Osteocyte (in vitro differentiated cells): ENCODE data around the gene TYW5. TPM values are rescaled to one million over a fixed set of nuclear protein-coding genes. Genes with fewer than 3 reads are reported as not detected.

Experiments
- DNase-seq: peaks from one replicate; pipeline ENCODE4 v3.0.0; 2021; ENCODE audit warnings: mixed read lengths; ENCODE audit not compliant: unreplicated experiment; ENCODE audit errors: extremely low spot score
- H3K27ac Mint-ChIP-seq: one replicate; pipeline ENCODE4 v1.8.0; 2021; ENCODE audit warnings: mild to moderate bottlenecking, mixed read lengths; ENCODE audit not compliant: unreplicated experiment
- H3K27me3 Mint-ChIP-seq: one replicate; pipeline ENCODE4 v1.8.0; 2021; ENCODE audit warnings: mixed read lengths; ENCODE audit not compliant: unreplicated experiment
- H3K36me3 Mint-ChIP-seq: one replicate; pipeline ENCODE4 v1.8.0; 2021; ENCODE audit warnings: mixed read lengths; ENCODE audit not compliant: unreplicated experiment
- H3K4me1 Mint-ChIP-seq: one replicate; pipeline ENCODE4 v1.8.0; 2021; ENCODE audit warnings: mixed read lengths; ENCODE audit not compliant: unreplicated experiment
- H3K4me3 Mint-ChIP-seq: one replicate; pipeline ENCODE4 v1.8.0; 2021; ENCODE audit warnings: mild to moderate bottlenecking, moderate library complexity, mixed read lengths; ENCODE audit not compliant: unreplicated experiment
- H3K9me3 Mint-ChIP-seq: one replicate; pipeline ENCODE4 v1.8.0; 2021; ENCODE audit warnings: mixed read lengths; ENCODE audit not compliant: unreplicated experiment
- total RNA-seq: library from RNA; stranded (reverse); gene quantifications from 2 replicates; pipeline ENCODE4 v1.2.1, GENCODE V29; 2021
- TF ChIP-seq, protein P1 (sequence below): fragments of 200-600 bp; sonication (generic); IDR thresholded peaks from 2 replicates; pipeline ENCODE4 v1.5.0; 2021; ENCODE audit warnings: antibody characterized with exemption, mild to moderate bottlenecking, moderate library complexity

The TYW5 gene
- total RNA-seq, 1 donor from 2014 or later, result 7.9 TPM

DNA sequence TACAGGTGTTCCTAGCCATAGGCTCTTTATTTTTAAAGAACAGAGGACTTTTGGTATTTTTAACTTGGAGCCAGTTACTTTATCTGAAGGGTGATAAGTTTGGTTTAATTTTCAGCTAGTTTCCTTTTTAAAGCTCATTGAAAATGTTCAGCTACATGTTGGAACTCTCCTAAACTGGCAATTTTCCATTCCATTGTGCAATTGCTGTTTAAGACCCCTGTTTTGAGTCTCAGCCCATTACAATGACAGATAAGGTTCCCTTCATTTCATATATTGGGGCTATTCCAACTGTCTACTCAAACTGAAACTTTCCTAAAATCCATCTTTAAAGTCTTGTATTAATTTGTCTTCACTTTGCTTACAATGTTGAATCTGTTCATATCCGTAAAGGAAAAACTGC lies 11.7 kb upstream of the TYW5 start:
- Mint-ChIP-seq H3K27me3 (no peaks in the 10 kb centered on the region), H3K9me3 (no peaks in the 10 kb centered on the region), H3K4me1 (no peaks in the 10 kb centered on the region), H3K4me3 (no peak overlapping the region), H3K27ac (no peak overlapping the region), H3K36me3 (peaks cover 22% of the 10 kb centered on the region)
- TF ChIP-seq, protein P1, sequence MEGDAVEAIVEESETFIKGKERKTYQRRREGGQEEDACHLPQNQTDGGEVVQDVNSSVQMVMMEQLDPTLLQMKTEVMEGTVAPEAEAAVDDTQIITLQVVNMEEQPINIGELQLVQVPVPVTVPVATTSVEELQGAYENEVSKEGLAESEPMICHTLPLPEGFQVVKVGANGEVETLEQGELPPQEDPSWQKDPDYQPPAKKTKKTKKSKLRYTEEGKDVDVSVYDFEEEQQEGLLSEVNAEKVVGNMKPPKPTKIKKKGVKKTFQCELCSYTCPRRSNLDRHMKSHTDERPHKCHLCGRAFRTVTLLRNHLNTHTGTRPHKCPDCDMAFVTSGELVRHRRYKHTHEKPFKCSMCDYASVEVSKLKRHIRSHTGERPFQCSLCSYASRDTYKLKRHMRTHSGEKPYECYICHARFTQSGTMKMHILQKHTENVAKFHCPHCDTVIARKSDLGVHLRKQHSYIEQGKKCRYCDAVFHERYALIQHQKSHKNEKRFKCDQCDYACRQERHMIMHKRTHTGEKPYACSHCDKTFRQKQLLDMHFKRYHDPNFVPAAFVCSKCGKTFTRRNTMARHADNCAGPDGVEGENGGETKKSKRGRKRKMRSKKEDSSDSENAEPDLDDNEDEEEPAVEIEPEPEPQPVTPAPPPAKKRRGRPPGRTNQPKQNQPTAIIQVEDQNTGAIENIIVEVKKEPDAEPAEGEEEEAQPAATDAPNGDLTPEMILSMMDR, result no peak
- no peak for DNase-seq

- no peaks in the 10 kb centered on the region for H3K9me3 Mint-ChIP-seq
- H3K36me3 Mint-ChIP-seq, result peaks cover 27% of the 10 kb centered on the region
These were observed 11.1 kb upstream of the TYW5 start for GRCh38 chr2:199966405-199966804.

GRCh38 chr2:199962203-199962602 lies 6.9 kb upstream of the TYW5 start:
- Mint-ChIP-seq H3K4me3 (no peak overlapping the region), H3K36me3 (peaks cover 42% of the 10 kb centered on the region), H3K27ac (no peak overlapping the region), H3K9me3 (no peaks in the 10 kb centered on the region), H3K4me1 (peaks cover 13% of the 10 kb centered on the region), H3K27me3 (no peaks in the 10 kb centered on the region)
- no peak for DNase-seq
- TF ChIP-seq, protein P1, result no peak

More at GRCh38 chr2:199966405-199966804, 11.1 kb upstream of the TYW5 start:
- no peak for DNase-seq
- no peaks in the 10 kb centered on the region for H3K27me3 Mint-ChIP-seq
- H3K27ac Mint-ChIP-seq, result no peak overlapping the region
- TF ChIP-seq, protein P1, result no peak
- H3K4me3 Mint-ChIP-seq, result no peak overlapping the region
- no peaks in the 10 kb centered on the region for H3K4me1 Mint-ChIP-seq

DNA sequence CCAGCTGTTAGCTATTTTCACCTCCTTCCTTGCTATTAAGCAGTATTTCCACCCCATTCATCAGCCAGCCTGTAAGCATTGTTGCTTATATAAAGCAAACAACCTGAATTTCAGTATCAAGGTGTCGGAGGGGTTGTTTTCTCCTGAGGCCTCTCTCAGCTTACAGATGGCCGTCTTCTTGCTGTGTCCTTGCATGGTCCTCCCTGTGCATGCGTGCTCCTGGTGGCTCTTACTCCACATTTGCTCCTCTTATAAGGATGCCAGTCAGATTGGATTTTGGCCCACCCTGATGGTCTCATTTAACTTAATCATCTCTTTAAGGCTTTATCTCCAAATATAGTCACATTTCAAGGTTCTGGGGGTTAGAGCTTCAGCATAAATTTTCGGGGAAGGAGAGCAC lies 2.7 kb upstream of the TYW5 start:
- peaks cover 32% of the 10 kb centered on the region for H3K36me3 Mint-ChIP-seq
- no peak overlapping the region for H3K27ac Mint-ChIP-seq
- TF ChIP-seq, protein P1, result no peak
- peaks cover 39% of the 10 kb centered on the region for H3K4me1 Mint-ChIP-seq
- H3K4me3 Mint-ChIP-seq, result no peak overlapping the region
- DNase-seq, result no peak
- no peaks in the 10 kb centered on the region for H3K27me3 Mint-ChIP-seq
- H3K9me3 Mint-ChIP-seq, result no peaks in the 10 kb centered on the region

DNA sequence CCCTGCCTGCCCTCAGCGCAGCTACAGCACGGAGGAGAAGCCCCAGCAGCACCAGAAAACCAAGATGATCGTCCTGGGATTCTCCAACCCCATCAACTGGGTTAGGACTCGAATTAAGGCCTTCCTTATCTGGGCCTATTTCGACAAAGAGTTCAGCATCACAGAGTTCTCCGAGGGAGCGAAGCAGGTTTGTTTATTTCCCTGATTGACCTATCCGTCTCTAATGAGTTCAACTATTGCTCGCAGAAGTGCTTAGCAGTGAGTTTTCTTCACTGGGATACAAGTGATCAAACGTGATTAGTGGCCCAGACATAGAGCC lies 730 bp upstream of the TYW5 start:
- Mint-ChIP-seq H3K36me3 (peaks cover 20% of the 10 kb centered on the region), H3K27ac (peak overlapping the region; percentile 98), H3K4me1 (peaks cover 40% of the 10 kb centered on the region), H3K4me3 (peak overlapping the region; percentile 100), H3K9me3 (no peaks in the 10 kb centered on the region), H3K27me3 (no peaks in the 10 kb centered on the region)
- TF ChIP-seq, protein P1, result no peak
- no peak for DNase-seq
